K562 (cell line): ENCODE data around the gene STAB2. TPM values are rescaled to one million over a fixed set of nuclear protein-coding genes. Genes with fewer than 3 reads are reported as not detected.

Source experiments
- ATAC-seq: fragments of 200-7000 bp; cut with Tn5 transposase; 3 replicates; pipeline ENCODE4 v1.9.1; 2020; ENCODE audit warnings: moderate library complexity
- BruUV-seq: library from RNA; stranded (reverse); fragments of 400-500 nt; replicated peaks from 2 replicates; lab custom pipeline; 2021; lab: Mats Ljungman, UMichigan
- CTCF ChIA-PET: fragments of 300-600 bp; formaldehyde crosslinking; extraction: SDS; loops from one replicate; lab custom pipeline; 2021; ENCODE audit warnings: low intra/inter-chr PET ratio; lab: Yijun Ruan, JAX
- POLR2A ChIA-PET: fragments of 300-600, 350-650 bp; sonication (Branson Sonifier 250); formaldehyde crosslinking; extraction: SDS; loops from one replicate; lab custom pipeline; 2021; ENCODE audit warnings: antibody characterized with exemption, inconsistent platforms; lab: Yijun Ruan, JAX
- DNase-seq, 4 experiments: peaks; one replicate each; pipeline versions ENCODE4 v3.0.0 to v3.0.0-alpha.2; 2011 to 2018; ENCODE audit warnings: low spot score in 3 of 4, mixed read lengths in 3 of 4; ENCODE audit errors: extremely low read depth in 1 of 4
- FAIRE-seq: peaks from 2 replicates; lab custom pipeline; 2011; peaks lifted over from hg19 to GRCh38; lab: Jason Lieb, UNC
- H2AFZ ChIP-seq: 2 replicates; pipeline ENCODE4 v1.6.0; 2011; ENCODE audit warnings: low read depth, low read length, control low read depth, inconsistent platforms
- H3K27ac ChIP-seq: fragments of 200-600 bp; 3 replicates; pipeline ENCODE4 v1.8.0; 2011; ENCODE audit warnings: low read depth, mild to moderate bottlenecking, control low read depth, inconsistent platforms, low read length, moderate library complexity, mixed read lengths; ENCODE audit errors: extremely low read depth
- H3K27me3 ChIP-seq, 2 experiments: fragments of 300-600 bp in 1 of 2; 2 replicates in 1 of 2; 3 replicates in 1 of 2; pipeline versions ENCODE4 v1.6.0 to v1.8.0; 2011; ENCODE audit warnings: inconsistent platforms in 2 of 2, low read length in 2 of 2, mild to moderate bottlenecking in 1 of 2, mixed read lengths in 1 of 2, moderate library complexity in 1 of 2; ENCODE audit not compliant: control insufficient read depth in 2 of 2, insufficient read depth in 2 of 2
- H3K36me3 ChIP-seq: fragments of 300-600 bp; 3 replicates; pipeline ENCODE4 v1.8.0; 2011; ENCODE audit warnings: mild to moderate bottlenecking, low read length, inconsistent platforms; ENCODE audit not compliant: control insufficient read depth, insufficient read depth
- H3K4me1 ChIP-seq, 2 experiments: fragments of 200-600 bp in 1 of 2; replicated peaks in 1 of 2; 2 replicates in 1 of 2; 3 replicates in 1 of 2; pipeline versions ENCODE4 v1.5.1 to v1.8.0; 2011; ENCODE audit warnings: inconsistent platforms in 2 of 2, low read length in 2 of 2, mild to moderate bottlenecking in 1 of 2, mixed read lengths in 1 of 2, moderate library complexity in 1 of 2; ENCODE audit not compliant: control insufficient read depth in 2 of 2, insufficient read depth in 2 of 2
- H3K4me2 ChIP-seq: 2 replicates; pipeline ENCODE4 v1.6.1; 2011; ENCODE audit warnings: low read length, control low read depth, inconsistent platforms, mixed read lengths; ENCODE audit not compliant: insufficient read depth
- H3K4me3 ChIP-seq: fragments of 200-600 bp; sonication (generic), shearing (Covaris generic); 2 replicates; pipeline ENCODE4 v1.5.1; 2016; ENCODE audit warnings: control low read depth, inconsistent platforms
- H3K79me2 ChIP-seq: fragments of 200-600 bp; 3 replicates; pipeline ENCODE4 v1.8.0; 2011; ENCODE audit warnings: low read length, inconsistent platforms; ENCODE audit not compliant: control insufficient read depth, insufficient read depth
- H3K9ac ChIP-seq, 2 experiments: 2 replicates each; pipeline versions ENCODE4 v1.6.0 to v1.6.1; 2011; ENCODE audit warnings: low read depth in 2 of 2, low read length in 2 of 2, control low read depth in 1 of 2, inconsistent platforms in 1 of 2, mild to moderate bottlenecking in 1 of 2, mixed read lengths in 1 of 2; ENCODE audit not compliant: insufficient read depth in 1 of 2
- H3K9me1 ChIP-seq: one replicate; pipeline ENCODE4 v1.6.0; 2011; ENCODE audit warnings: inconsistent platforms, mild to moderate bottlenecking, low read length, moderate library complexity; ENCODE audit not compliant: control insufficient read depth, insufficient read depth
- H3K9me3 ChIP-seq: replicated peaks from 2 replicates; pipeline ENCODE4 v1.5.1; 2011; ENCODE audit warnings: low read depth, low read length, inconsistent platforms; ENCODE audit not compliant: control insufficient read depth, insufficient read depth
- H4K20me1 ChIP-seq: replicated peaks from 2 replicates; pipeline ENCODE4 v1.6.1; 2011; ENCODE audit warnings: low read length, inconsistent platforms, mixed read lengths; ENCODE audit not compliant: control insufficient read depth, insufficient read depth
- CBX8 ChIP-seq: fragments of 200-600 bp; sonication (generic); IDR thresholded peaks from 2 replicates; pipeline ENCODE4 v1.6.1; 2012; ENCODE audit warnings: borderline replicate concordance, mixed run types, low read depth, mild to moderate bottlenecking, moderate library complexity, mixed read lengths, low read length, control low read depth, inconsistent platforms; ENCODE audit not compliant: poor library complexity, severe bottlenecking; ENCODE audit errors: extremely low read depth
- CREB1 ChIP-seq, 2 experiments: sonication (generic) in 1 of 2; formaldehyde crosslinking in 1 of 2; IDR thresholded peaks; 2 replicates each; pipeline versions ENCODE4 v1.6.1 to v1.8.0; 2012 to 2022; ENCODE audit warnings: inconsistent platforms in 1 of 2, mild to moderate bottlenecking in 1 of 2, missing genetic modification reagents in 1 of 2, moderate library complexity in 1 of 2
- GABPB1 ChIP-seq: sonication (generic); formaldehyde crosslinking; IDR thresholded peaks from 2 replicates; pipeline ENCODE4 v1.8.0; 2022; ENCODE audit warnings: mild to moderate bottlenecking, missing genetic modification reagents
- NR3C1 ChIP-seq: sonication (generic); formaldehyde crosslinking; IDR thresholded peaks from 2 replicates; pipeline ENCODE4 v1.8.1; 2022; ENCODE audit warnings: missing genetic modification reagents
- SMAD3 ChIP-seq: fragments of 450-650 bp; formaldehyde crosslinking; conservative IDR thresholded peaks from 2 replicates; pipeline ENCODE4 v1.4.0; 2020; ENCODE audit warnings: mild to moderate bottlenecking
- ZNF324 ChIP-seq: fragments of 250-450 bp; sonication (Bioruptor Pico); IDR thresholded peaks from 2 replicates; pipeline ENCODE4 v1.4.0; 2020; ENCODE audit warnings: mild to moderate bottlenecking
- ZNF445 ChIP-seq: fragments of 250-450 bp; sonication (Bioruptor Pico); IDR thresholded peaks from 2 replicates; pipeline ENCODE4 v1.4.0; 2020; ENCODE audit warnings: low read depth, mild to moderate bottlenecking, moderate library complexity
- WGBS: fragments of 100-300 bp; shearing (Covaris generic); methylation state at CpG from one replicate; pipeline ENCODE4 v1.1.6; 2016; ENCODE audit warnings: low coverage, mixed read lengths; ENCODE audit not compliant: insufficient coverage; ENCODE audit errors: missing lambda C conversion rate; 5-methylcytosine and 5-hydroxymethylcytosine counted together
- in situ Hi-C: fragments of 300-500 bp; cut with MboI; formaldehyde crosslinking; loops from 4 replicates; pipeline ENCODE4 v1.15.0; 2018; ENCODE audit warnings: inconsistent platforms, mixed read lengths
- intact Hi-C: fragments of 100-400 bp; cut with micrococcal nuclease; formaldehyde crosslinking; loops from 2 replicates; pipeline ENCODE4 v1.14.2; 2022
- polyA plus RNA-seq, 8 experiments: library from polyadenylated mRNA; depleted of rRNA in 4 of 8; stranded (reverse) in 5 of 8; unstranded in 3 of 8; fragments of >200 nt; fragmentation: Nextera tagmentation in 2 of 8; fragmentation: Illumina TruSeq in 1 of 8; extraction: Ambion mirVana in 2 of 8; extraction: Trizol in 1 of 8; gene quantifications; 2 replicates each; pipeline versions ENCODE4 v1.2.1 to v1.2.3, GENCODE V29; 2011 to 2014; ENCODE audit warnings: inconsistent platforms in 1 of 8, missing spikeins in 1 of 8
- total RNA-seq, 7 experiments: library from RNA; depleted of rRNA in 6 of 7; stranded (reverse); fragments of >200 nt in 6 of 7; fragmentation: Illumina TruSeq in 2 of 7; extraction: Trizol in 2 of 7; gene quantifications; 2 replicates each; pipeline versions ENCODE4 v1.2.1 to v1.2.3, GENCODE V29; 2011 to 2021; ENCODE audit warnings: low replicate concordance in 1 of 7
- TF ChIP-seq, protein P1 (sequence below): sonication (generic); formaldehyde crosslinking; IDR thresholded peaks from 2 replicates; pipeline ENCODE4 v1.8.0; 2022; ENCODE audit warnings: mild to moderate bottlenecking, missing genetic modification reagents
- TF ChIP-seq, protein P2 (sequence below): fragments of 450-650 bp; conservative IDR thresholded peaks from 2 replicates; pipeline ENCODE4 v1.6.1; 2016; ENCODE audit warnings: missing genetic modification characterization, low read depth, mild to moderate bottlenecking, missing compliant biosample characterization, moderate library complexity
- TF ChIP-seq, protein P3 (sequence below): sonication (generic); formaldehyde crosslinking; IDR thresholded peaks from 2 replicates; pipeline ENCODE4 v1.8.0; 2022; ENCODE audit warnings: mild to moderate bottlenecking, missing genetic modification reagents

The STAB2 gene
- total and polyA plus RNA-seq, 9 of the 15 experiments (the other 6 are each of a cell fraction or from before 2014, with no cell fraction given) = 0.10 TPM; not detected in 8

DNA sequence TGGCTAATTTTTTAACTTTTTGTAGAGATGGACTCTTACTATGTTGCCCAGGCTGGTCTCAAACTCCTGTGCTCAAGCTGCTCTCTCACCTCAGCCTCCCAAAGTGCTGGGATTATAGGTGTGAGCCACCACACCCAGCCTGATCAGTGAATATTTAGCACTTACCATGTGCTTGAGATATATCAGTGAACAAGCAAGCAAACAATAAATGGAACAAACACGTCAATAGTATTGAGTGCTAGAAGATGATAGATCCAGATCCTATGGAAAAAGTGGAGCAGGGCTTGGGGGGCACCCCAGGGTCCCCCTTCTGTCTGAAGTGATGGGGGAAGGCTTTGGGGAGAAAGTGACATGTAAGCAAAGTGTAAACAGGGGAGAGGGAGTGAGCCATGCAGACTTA, 170.2 kb downstream of the STAB2 start:
- in situ Hi-C loops = no loop called here
- BruUV-seq = no TSS peak
- CTCF ChIA-PET = no interaction called here

More for the DNA sequence above, 170.2 kb downstream of the STAB2 start:
- Histone ChIP-seq H3K27me3 (no peaks in the 10 kb centered on the region), H4K20me1 (no peaks in the 10 kb centered on the region; the same call in 1 of the 2 replicates), H3K27ac (no peak overlapping the region), H3K4me3 (no peak overlapping the region), H3K9me1 (peaks cover 3% of the 10 kb centered on the region), H2AFZ (no peak overlapping the region), H3K9ac (no peak overlapping the region), H3K79me2 (no peaks in the 10 kb centered on the region), H3K4me2 (no peak overlapping the region), H3K36me3 (peaks cover 9% of the 10 kb centered on the region; the same call in 1 of the 3 replicates), H3K9me3 (no peaks in the 10 kb centered on the region), H3K4me1 (no peaks in the 10 kb centered on the region)
- WGBS = 11% methylated on average over 1 of the region's 1 CpG
- no peak for DNase-seq
- ATAC-seq = no peak
- FAIRE-seq = no peak
- POLR2A ChIA-PET = no interaction called here
- intact Hi-C loops = no loop called here
- TF ChIP-seq CBX8 (no peak), ZNF324 (CRISPR knock-in tag) (no peak), GABPB1 (CRISPR knock-in tag) (no peak), CREB1 (IDR thresholded peaks at IDR 0.05) (no peak), CREB1 (CRISPR knock-in tag; IDR thresholded peaks at IDR 0.05) (no peak), SMAD3 (CRISPR knock-in tag) (no peak), NR3C1 (CRISPR knock-in tag) (no peak), ZNF445 (CRISPR knock-in tag) (no peak)
- TF ChIP-seq, protein P1, sequence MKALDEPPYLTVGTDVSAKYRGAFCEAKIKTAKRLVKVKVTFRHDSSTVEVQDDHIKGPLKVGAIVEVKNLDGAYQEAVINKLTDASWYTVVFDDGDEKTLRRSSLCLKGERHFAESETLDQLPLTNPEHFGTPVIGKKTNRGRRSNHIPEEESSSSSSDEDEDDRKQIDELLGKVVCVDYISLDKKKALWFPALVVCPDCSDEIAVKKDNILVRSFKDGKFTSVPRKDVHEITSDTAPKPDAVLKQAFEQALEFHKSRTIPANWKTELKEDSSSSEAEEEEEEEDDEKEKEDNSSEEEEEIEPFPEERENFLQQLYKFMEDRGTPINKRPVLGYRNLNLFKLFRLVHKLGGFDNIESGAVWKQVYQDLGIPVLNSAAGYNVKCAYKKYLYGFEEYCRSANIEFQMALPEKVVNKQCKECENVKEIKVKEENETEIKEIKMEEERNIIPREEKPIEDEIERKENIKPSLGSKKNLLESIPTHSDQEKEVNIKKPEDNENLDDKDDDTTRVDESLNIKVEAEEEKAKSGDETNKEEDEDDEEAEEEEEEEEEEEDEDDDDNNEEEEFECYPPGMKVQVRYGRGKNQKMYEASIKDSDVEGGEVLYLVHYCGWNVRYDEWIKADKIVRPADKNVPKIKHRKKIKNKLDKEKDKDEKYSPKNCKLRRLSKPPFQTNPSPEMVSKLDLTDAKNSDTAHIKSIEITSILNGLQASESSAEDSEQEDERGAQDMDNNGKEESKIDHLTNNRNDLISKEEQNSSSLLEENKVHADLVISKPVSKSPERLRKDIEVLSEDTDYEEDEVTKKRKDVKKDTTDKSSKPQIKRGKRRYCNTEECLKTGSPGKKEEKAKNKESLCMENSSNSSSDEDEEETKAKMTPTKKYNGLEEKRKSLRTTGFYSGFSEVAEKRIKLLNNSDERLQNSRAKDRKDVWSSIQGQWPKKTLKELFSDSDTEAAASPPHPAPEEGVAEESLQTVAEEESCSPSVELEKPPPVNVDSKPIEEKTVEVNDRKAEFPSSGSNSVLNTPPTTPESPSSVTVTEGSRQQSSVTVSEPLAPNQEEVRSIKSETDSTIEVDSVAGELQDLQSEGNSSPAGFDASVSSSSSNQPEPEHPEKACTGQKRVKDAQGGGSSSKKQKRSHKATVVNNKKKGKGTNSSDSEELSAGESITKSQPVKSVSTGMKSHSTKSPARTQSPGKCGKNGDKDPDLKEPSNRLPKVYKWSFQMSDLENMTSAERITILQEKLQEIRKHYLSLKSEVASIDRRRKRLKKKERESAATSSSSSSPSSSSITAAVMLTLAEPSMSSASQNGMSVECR (CRISPR knock-in tag) = no peak
- TF ChIP-seq, protein P2, sequence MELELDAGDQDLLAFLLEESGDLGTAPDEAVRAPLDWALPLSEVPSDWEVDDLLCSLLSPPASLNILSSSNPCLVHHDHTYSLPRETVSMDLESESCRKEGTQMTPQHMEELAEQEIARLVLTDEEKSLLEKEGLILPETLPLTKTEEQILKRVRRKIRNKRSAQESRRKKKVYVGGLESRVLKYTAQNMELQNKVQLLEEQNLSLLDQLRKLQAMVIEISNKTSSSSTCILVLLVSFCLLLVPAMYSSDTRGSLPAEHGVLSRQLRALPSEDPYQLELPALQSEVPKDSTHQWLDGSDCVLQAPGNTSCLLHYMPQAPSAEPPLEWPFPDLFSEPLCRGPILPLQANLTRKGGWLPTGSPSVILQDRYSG = no peak
- TF ChIP-seq, protein P3, sequence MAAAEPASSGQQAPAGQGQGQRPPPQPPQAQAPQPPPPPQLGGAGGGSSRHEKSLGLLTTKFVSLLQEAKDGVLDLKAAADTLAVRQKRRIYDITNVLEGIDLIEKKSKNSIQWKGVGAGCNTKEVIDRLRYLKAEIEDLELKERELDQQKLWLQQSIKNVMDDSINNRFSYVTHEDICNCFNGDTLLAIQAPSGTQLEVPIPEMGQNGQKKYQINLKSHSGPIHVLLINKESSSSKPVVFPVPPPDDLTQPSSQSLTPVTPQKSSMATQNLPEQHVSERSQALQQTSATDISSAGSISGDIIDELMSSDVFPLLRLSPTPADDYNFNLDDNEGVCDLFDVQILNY = no peak
